SU-DHL-6 (cell line): ENCODE data around the gene TUBGCP6.

Experiments
- H2AFZ ChIP-seq: fragments of 200-600 bp; sonication (generic); 2 replicates; pipeline ENCODE4 v1.6.1; 2014; ENCODE audit warnings: low read depth, mild to moderate bottlenecking, moderate library complexity, mixed read lengths, antibody characterized with exemption, low read length; ENCODE audit not compliant: severe bottlenecking
- H3F3A ChIP-seq: fragments of 200-600 bp; shearing (Covaris generic); 2 replicates; pipeline ENCODE4 v1.6.0; 2016; ENCODE audit warnings: antibody characterized with exemption, mild to moderate bottlenecking; ENCODE audit not compliant: insufficient read depth
- H3K27ac ChIP-seq: fragments of 200-600 bp; sonication (generic); 2 replicates; pipeline ENCODE4 v1.5.1; 2016; ENCODE audit warnings: low read depth, mild to moderate bottlenecking, low read length, moderate library complexity, mixed read lengths
- H3K27me3 ChIP-seq: fragments of 200-600 bp; sonication (generic), shearing (Covaris generic); 2 replicates; pipeline ENCODE4 v1.6.0; 2014; ENCODE audit warnings: mild to moderate bottlenecking, low read length
- H3K36me3 ChIP-seq: fragments of 200-600 bp; sonication (generic); 2 replicates; pipeline ENCODE4 v1.6.1; 2014; ENCODE audit warnings: mild to moderate bottlenecking, low read length, mixed read lengths
- H3K4me2 ChIP-seq: fragments of 300-600, 200-600 bp; shearing (Covaris generic), sonication (generic); 2 replicates; pipeline ENCODE4 v1.6.0; 2014; ENCODE audit warnings: low read length, low read depth, mild to moderate bottlenecking; ENCODE audit not compliant: poor library complexity, severe bottlenecking
- H3K4me3 ChIP-seq: fragments of 200-600 bp; sonication (generic); 2 replicates; pipeline ENCODE4 v1.5.1; 2014; ENCODE audit warnings: antibody characterized with exemption, low read length, mild to moderate bottlenecking, mixed read lengths; ENCODE audit not compliant: insufficient read depth, poor library complexity, severe bottlenecking
- H3K79me2 ChIP-seq: fragments of 200-600 bp; sonication (generic); 2 replicates; pipeline ENCODE4 v1.6.1; 2014; ENCODE audit warnings: mild to moderate bottlenecking, low read length, moderate library complexity; ENCODE audit not compliant: insufficient read depth
- H3K9ac ChIP-seq: fragments of 200-600 bp; sonication (generic); 2 replicates; pipeline ENCODE4 v1.7.0; 2014; ENCODE audit warnings: mild to moderate bottlenecking, low read length
- H3K9me2 ChIP-seq: fragments of 200-600 bp; sonication (generic); replicated peaks from 2 replicates; pipeline ENCODE4 v1.6.1; 2014; ENCODE audit warnings: low read length; ENCODE audit not compliant: insufficient read depth
- H3K9me3 ChIP-seq: fragments of 200-600 bp; sonication (generic); 2 replicates; pipeline ENCODE4 v1.6.1; 2014; ENCODE audit warnings: low read length, mixed read lengths; ENCODE audit not compliant: insufficient read depth
- H4K20me1 ChIP-seq: fragments of 200-600 bp; sonication (generic); 2 replicates; pipeline ENCODE4 v1.6.1; 2014; ENCODE audit warnings: low read depth, mild to moderate bottlenecking, antibody characterized with exemption, low read length, moderate library complexity, mixed read lengths
- EZH2phosphoT487 ChIP-seq: fragments of 200-600 bp; sonication (generic), shearing (Covaris generic); conservative IDR thresholded peaks from 2 replicates; pipeline ENCODE4 v1.6.1; 2018; ENCODE audit warnings: mild to moderate bottlenecking, antibody characterized with exemption, low read length, moderate library complexity, mixed read lengths
- TF ChIP-seq, protein P1 (sequence below): fragments of 200-600 bp; sonication (generic); IDR thresholded peaks from one replicate; pipeline ENCODE4 v1.5.1; 2017; ENCODE audit warnings: antibody characterized with exemption, mild to moderate bottlenecking, low read length, moderate library complexity; ENCODE audit not compliant: insufficient read depth, poor library complexity, severe bottlenecking

Gene TUBGCP6

DNA sequence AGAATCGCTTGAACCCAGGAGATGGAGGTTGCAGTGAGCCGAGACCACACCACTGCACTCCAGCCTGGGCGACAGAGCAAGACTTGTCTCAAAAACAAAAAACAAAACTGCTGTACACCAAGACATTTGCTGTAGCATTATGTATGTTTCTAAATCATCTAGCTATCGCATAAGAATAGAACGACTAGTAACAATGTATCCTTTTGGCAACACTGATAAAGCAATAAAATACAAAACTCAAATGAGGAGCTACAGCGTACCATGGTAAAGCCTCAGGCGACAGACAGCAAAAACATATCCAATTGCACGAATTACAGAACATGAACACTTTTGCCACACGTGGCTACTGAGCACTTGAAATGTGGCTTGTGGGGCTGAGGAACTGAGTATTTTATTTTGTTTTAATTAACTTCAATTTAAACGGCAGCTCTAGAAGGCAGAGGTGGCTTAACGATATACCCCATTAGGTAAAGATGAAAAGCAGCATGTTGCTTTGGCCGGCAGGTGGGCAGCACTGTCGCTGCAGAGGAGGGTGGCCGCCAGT lies 2.3 kb downstream of the TUBGCP6 start:
- no peaks in the 10 kb centered on the region for H3K27me3 ChIP-seq
- H4K20me1 ChIP-seq = no peaks in the 10 kb centered on the region
- no peaks in the 10 kb centered on the region for H3K36me3 ChIP-seq
- H3K79me2 ChIP-seq = peaks cover 54% of the 10 kb centered on the region
- H3K9me3 ChIP-seq = no peaks in the 10 kb centered on the region
- no peaks in the 10 kb centered on the region for H3K9me2 ChIP-seq
- no peak overlapping the region for H2AFZ ChIP-seq
- H3K4me3 ChIP-seq = peak overlapping the region; percentile 86
- H3F3A ChIP-seq = peaks cover 35% of the 10 kb centered on the region
- peak overlapping the region; percentile 96 for H3K4me2 ChIP-seq
- H3K27ac ChIP-seq = peak overlapping the region; percentile 64
- TF ChIP-seq, protein P1, sequence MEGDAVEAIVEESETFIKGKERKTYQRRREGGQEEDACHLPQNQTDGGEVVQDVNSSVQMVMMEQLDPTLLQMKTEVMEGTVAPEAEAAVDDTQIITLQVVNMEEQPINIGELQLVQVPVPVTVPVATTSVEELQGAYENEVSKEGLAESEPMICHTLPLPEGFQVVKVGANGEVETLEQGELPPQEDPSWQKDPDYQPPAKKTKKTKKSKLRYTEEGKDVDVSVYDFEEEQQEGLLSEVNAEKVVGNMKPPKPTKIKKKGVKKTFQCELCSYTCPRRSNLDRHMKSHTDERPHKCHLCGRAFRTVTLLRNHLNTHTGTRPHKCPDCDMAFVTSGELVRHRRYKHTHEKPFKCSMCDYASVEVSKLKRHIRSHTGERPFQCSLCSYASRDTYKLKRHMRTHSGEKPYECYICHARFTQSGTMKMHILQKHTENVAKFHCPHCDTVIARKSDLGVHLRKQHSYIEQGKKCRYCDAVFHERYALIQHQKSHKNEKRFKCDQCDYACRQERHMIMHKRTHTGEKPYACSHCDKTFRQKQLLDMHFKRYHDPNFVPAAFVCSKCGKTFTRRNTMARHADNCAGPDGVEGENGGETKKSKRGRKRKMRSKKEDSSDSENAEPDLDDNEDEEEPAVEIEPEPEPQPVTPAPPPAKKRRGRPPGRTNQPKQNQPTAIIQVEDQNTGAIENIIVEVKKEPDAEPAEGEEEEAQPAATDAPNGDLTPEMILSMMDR = no peak
- TF ChIP-seq EZH2phosphoT487 = no peak
- peak overlapping the region; percentile 83 for H3K9ac ChIP-seq

DNA sequence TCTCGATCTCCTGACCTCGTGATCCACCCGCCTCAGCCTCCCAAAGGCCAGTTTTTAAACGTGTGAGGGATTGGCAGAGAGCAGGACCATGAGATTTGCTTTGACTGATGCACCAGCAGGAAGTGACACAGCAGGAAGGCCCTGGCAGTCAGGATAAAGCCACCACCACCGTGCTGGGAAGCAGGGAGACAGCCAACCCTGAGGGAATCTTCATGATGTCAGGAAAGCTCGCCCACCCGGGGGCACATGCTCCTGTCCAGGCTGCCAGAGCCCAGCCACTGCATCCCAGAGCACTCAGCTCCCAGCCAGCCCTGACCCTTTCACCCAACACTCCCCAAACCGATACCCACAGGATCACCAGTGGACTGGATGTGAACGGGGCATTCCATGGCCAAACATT lies 6.1 kb downstream of the TUBGCP6 start:
- Histone ChIP-seq H3K4me2 (no peak overlapping the region), H3K27me3 (no peaks in the 10 kb centered on the region), H3K9me2 (no peaks in the 10 kb centered on the region), H3K27ac (no peak overlapping the region), H3K9ac (no peak overlapping the region), H3K9me3 (no peaks in the 10 kb centered on the region), H3F3A (peaks cover 17% of the 10 kb centered on the region), H3K4me3 (no peak overlapping the region), H2AFZ (no peak overlapping the region), H3K79me2 (peaks cover 79% of the 10 kb centered on the region), H3K36me3 (no peaks in the 10 kb centered on the region), H4K20me1 (no peaks in the 10 kb centered on the region; the same call in 1 of the 2 replicates)
- TF ChIP-seq, protein P1 = no peak
- no peak for TF ChIP-seq EZH2phosphoT487

DNA sequence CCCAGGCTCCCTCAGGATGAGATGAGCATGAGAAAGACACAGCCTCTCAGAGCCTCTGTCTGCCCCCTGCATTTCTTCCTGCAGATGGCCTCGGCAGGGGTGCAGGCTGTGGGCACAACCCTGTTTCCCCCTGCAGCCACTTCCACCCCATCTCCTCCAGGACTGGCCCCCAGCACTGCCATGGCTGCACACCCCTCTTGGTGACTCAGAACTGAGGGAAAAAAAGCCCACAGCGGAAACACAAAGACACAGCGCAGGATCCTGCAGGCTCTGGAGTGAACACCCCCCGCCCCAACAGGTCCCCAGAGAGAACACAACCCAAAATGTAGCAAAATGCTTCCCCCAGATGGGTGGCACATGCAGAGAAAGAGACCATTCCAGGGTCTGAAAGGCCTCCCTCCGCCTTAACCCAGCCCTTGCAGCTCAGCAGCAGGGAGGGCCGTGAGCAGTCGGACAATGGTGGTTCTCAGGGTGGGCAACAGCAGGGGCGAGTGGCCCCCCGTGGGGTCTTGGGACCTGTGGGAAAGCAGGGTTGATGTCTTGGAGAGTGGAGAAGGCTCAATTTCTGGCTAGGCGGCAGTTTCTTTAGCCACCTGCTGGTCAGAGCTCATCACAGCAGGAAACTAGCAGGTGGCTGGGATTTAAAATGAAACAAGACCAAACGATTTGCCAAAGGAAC lies 8.0 kb downstream of the TUBGCP6 start:
- H3K79me2 ChIP-seq = peaks cover 68% of the 10 kb centered on the region
- H3K27me3 ChIP-seq = no peaks in the 10 kb centered on the region
- H3K9me2 ChIP-seq = no peaks in the 10 kb centered on the region
- H3F3A ChIP-seq = peaks cover 6% of the 10 kb centered on the region; the same call in 1 of the 2 replicates
- H4K20me1 ChIP-seq = no peaks in the 10 kb centered on the region; the same call in 1 of the 2 replicates
- H2AFZ ChIP-seq = no peak overlapping the region
- H3K4me2 ChIP-seq = no peak overlapping the region
- H3K36me3 ChIP-seq = no peaks in the 10 kb centered on the region
- no peak overlapping the region for H3K4me3 ChIP-seq
- no peak overlapping the region for H3K27ac ChIP-seq
- H3K9me3 ChIP-seq = no peaks in the 10 kb centered on the region
- no peak overlapping the region for H3K9ac ChIP-seq
- TF ChIP-seq, protein P1 = peak; percentile 27
- TF ChIP-seq EZH2phosphoT487 = no peak
